GM12878 (cell line): ENCODE data around the gene OLFML2A. TPM values are rescaled to one million over a fixed set of nuclear protein-coding genes. Genes with fewer than 3 reads are reported as not detected.

Experiments used
- ATAC-seq: fragments of 200-7000 bp; cut with Tn5 transposase; 3 replicates; pipeline ENCODE4 v1.9.1; 2020; ENCODE audit warnings: mild to moderate bottlenecking, moderate library complexity
- BruUV-seq: library from RNA; stranded (reverse); fragments of 400-500 nt; replicated peaks from 2 replicates; lab custom pipeline; 2021; lab: Mats Ljungman, UMichigan
- CTCF ChIA-PET: fragments of 300-600 bp; sonication (Branson Sonifier 250); formaldehyde crosslinking; extraction: SDS; loops from one replicate; lab custom pipeline; 2021; ENCODE audit warnings: inconsistent platforms; lab: Yijun Ruan, JAX
- POLR2A ChIA-PET: fragments of 350-600 bp; formaldehyde crosslinking; extraction: SDS; loops from one replicate; lab custom pipeline; 2021; ENCODE audit warnings: inconsistent platforms; lab: Charles Lee
- RAD21 ChIA-PET: fragments of 300-600 bp; sonication (Branson Sonifier 250); formaldehyde crosslinking; loops from one replicate; lab custom pipeline; 2023; ENCODE audit warnings: antibody characterized with exemption; ENCODE audit not compliant: unreplicated experiment; lab: Charles Lee
- SMC1A ChIA-PET: fragments of 300-600 bp; sonication (Branson Sonifier 250); formaldehyde crosslinking; loops from one replicate; lab custom pipeline; 2023; ENCODE audit not compliant: unreplicated experiment, uncharacterized antibody; lab: Charles Lee
- DNase-seq: peaks from one replicate; pipeline ENCODE4 v3.0.0-alpha.2; 2011; ENCODE audit warnings: low read depth, low spot score
- FAIRE-seq: peaks from 3 replicates; lab custom pipeline; 2011; peaks lifted over from hg19 to GRCh38; lab: Jason Lieb, UNC
- H2AFZ ChIP-seq: 2 replicates; pipeline ENCODE4 v1.6.0; 2011; ENCODE audit warnings: low read depth, low read length, control low read depth; ENCODE audit not compliant: control insufficient read depth
- H3K27ac ChIP-seq: 2 replicates; pipeline ENCODE4 v1.5.1; 2011; ENCODE audit warnings: control low read depth; ENCODE audit not compliant: control insufficient read depth, insufficient read depth
- H3K27me3 ChIP-seq, 2 experiments: replicated peaks in 1 of 2; 2 replicates each; pipeline versions ENCODE4 v1.6.0 to v1.6.1; 2011; ENCODE audit warnings: low read length in 1 of 2; ENCODE audit not compliant: control insufficient read depth in 2 of 2, insufficient read depth in 2 of 2
- H3K36me3 ChIP-seq, 2 experiments: 2 replicates each; pipeline ENCODE4 v1.5.1; 2011; ENCODE audit warnings: low read length in 1 of 2; ENCODE audit not compliant: control insufficient read depth in 2 of 2, insufficient read depth in 2 of 2
- H3K4me1 ChIP-seq: 2 replicates; pipeline ENCODE4 v1.6.1; 2011; ENCODE audit warnings: mild to moderate bottlenecking, low read length, moderate library complexity, mixed read lengths; ENCODE audit not compliant: control insufficient read depth, insufficient read depth
- H3K4me2 ChIP-seq: 2 replicates; pipeline ENCODE4 v1.6.0; 2011; ENCODE audit warnings: control low read depth; ENCODE audit not compliant: control insufficient read depth, insufficient read depth
- H3K4me3 ChIP-seq: fragments of 200-600 bp; sonication (generic); 2 replicates; pipeline ENCODE4 v1.5.1; 2016
- H3K79me2 ChIP-seq: 2 replicates; pipeline ENCODE4 v1.6.0; 2011; ENCODE audit warnings: low read length; ENCODE audit not compliant: control insufficient read depth, insufficient read depth
- H3K9ac ChIP-seq: 2 replicates; pipeline ENCODE4 v1.8.0; 2011; ENCODE audit warnings: low read length, control low read depth, mixed read lengths; ENCODE audit not compliant: control insufficient read depth, insufficient read depth
- H3K9me3 ChIP-seq: replicated peaks from 3 replicates; pipeline ENCODE4 v1.5.1; 2011; ENCODE audit warnings: mild to moderate bottlenecking, low read length; ENCODE audit not compliant: control insufficient read depth, insufficient read depth
- H4K20me1 ChIP-seq: 2 replicates; pipeline ENCODE4 v1.6.0; 2011; ENCODE audit not compliant: control insufficient read depth, insufficient read depth
- BRCA1 ChIP-seq: IDR thresholded peaks from 2 replicates; pipeline ENCODE4 v1.6.1; 2011; ENCODE audit warnings: low read depth, low read length, improper control_type of control experiment
- CUX1 ChIP-seq: IDR thresholded peaks from 2 replicates; pipeline ENCODE4 v1.6.1; 2012; ENCODE audit warnings: improper control_type of control experiment, low read depth, low read length; ENCODE audit not compliant: insufficient replicate concordance
- EP300 ChIP-seq, 2 experiments: fragments of 150-350 bp in 1 of 2; IDR thresholded peaks; 2 replicates each; pipeline ENCODE4 v1.6.1; 2011 to 2012; ENCODE audit warnings: low read depth in 2 of 2, low read length in 2 of 2, borderline replicate concordance in 1 of 2, improper control_type of control experiment in 1 of 2, inconsistent platforms in 1 of 2; ENCODE audit not compliant: control insufficient read depth in 1 of 2
- FOXK2 ChIP-seq: fragments of 450-650 bp; IDR thresholded peaks from 2 replicates; pipeline ENCODE4 v1.6.1; 2017; ENCODE audit warnings: mild to moderate bottlenecking, moderate library complexity
- IRF5 ChIP-seq: fragments of 450-650 bp; IDR thresholded peaks from 2 replicates; pipeline ENCODE4 v1.6.1; 2017; ENCODE audit warnings: borderline replicate concordance
- MEF2B ChIP-seq: fragments of 450-650 bp; IDR thresholded peaks from 2 replicates; pipeline ENCODE4 v1.6.1; 2018; ENCODE audit warnings: mild to moderate bottlenecking, moderate library complexity; ENCODE audit not compliant: partially characterized antibody, poor library complexity, severe bottlenecking
- NR2F1 ChIP-seq: fragments of 450-650 bp; conservative IDR thresholded peaks from 2 replicates; pipeline ENCODE4 v1.6.1; 2017; ENCODE audit warnings: mild to moderate bottlenecking
- PAX5 ChIP-seq: IDR thresholded peaks from 2 replicates; pipeline ENCODE4 v1.6.1; 2011; ENCODE audit warnings: low read depth, low read length, borderline replicate concordance
- PKNOX1 ChIP-seq: fragments of 450-650 bp; IDR thresholded peaks from 2 replicates; pipeline ENCODE4 v1.6.1; 2016; ENCODE audit warnings: mild to moderate bottlenecking
- PML ChIP-seq: IDR thresholded peaks from 2 replicates; pipeline ENCODE4 v1.6.1; 2012; ENCODE audit warnings: low read length, inconsistent platforms
- RELB ChIP-seq: fragments of 450-650 bp; IDR thresholded peaks from 2 replicates; pipeline ENCODE4 v1.6.1; 2017; ENCODE audit warnings: low read depth, mild to moderate bottlenecking, moderate library complexity
- RUNX3 ChIP-seq: IDR thresholded peaks from 2 replicates; pipeline ENCODE4 v1.6.1; 2012; ENCODE audit warnings: low read length, inconsistent platforms
- SMAD1 ChIP-seq: fragments of 450-650 bp; IDR thresholded peaks from 2 replicates; pipeline ENCODE4 v1.6.1; 2018; ENCODE audit warnings: mild to moderate bottlenecking, low read depth; ENCODE audit not compliant: partially characterized antibody
- SMARCA5 ChIP-seq: fragments of 450-650 bp; IDR thresholded peaks from 2 replicates; pipeline ENCODE4 v1.6.1; 2017; ENCODE audit warnings: mild to moderate bottlenecking
- SPI1 ChIP-seq: IDR thresholded peaks from 2 replicates; pipeline ENCODE4 v1.6.1; 2011; ENCODE audit warnings: low read depth, mild to moderate bottlenecking, low read length, moderate library complexity, borderline replicate concordance; ENCODE audit not compliant: insufficient read depth
- WGBS: methylation state at CpG from one replicate; pipeline ENCODE4 v1.1.6; 2016; ENCODE audit warnings: low lambda C conversion rate; ENCODE audit not compliant: insufficient replicate concordance, insufficient coverage; ENCODE audit errors: missing lambda C conversion rate; 5-methylcytosine and 5-hydroxymethylcytosine counted together
- in situ Hi-C: fragments of 300-500 bp; cut with MboI; formaldehyde crosslinking; loops from 9 replicates; pipeline ENCODE4 v1.14.3; 2018; ENCODE audit warnings: mixed read lengths
- intact Hi-C: fragments of 100-400 bp; cut with micrococcal nuclease; formaldehyde crosslinking; loops from one replicate; pipeline ENCODE4 v1.14.2; 2022; ENCODE audit not compliant: unreplicated experiment
- polyA plus RNA-seq, 11 experiments: library from polyadenylated mRNA; depleted of rRNA in 4 of 11; unstranded in 6 of 11; stranded (reverse) in 5 of 11; fragments of >200 nt; fragmentation: Nextera tagmentation in 4 of 11; fragmentation: Illumina TruSeq in 1 of 11; extraction: Ambion mirVana in 4 of 11; extraction: Trizol in 1 of 11; gene quantifications; 1 replicate in 1 of 11; 2 replicates in 10 of 11; pipeline versions ENCODE4 v1.2.1 to v1.2.3, GENCODE V29; 2011 to 2016; ENCODE audit warnings: inconsistent platforms in 2 of 11, missing spikeins in 2 of 11, low read depth in 1 of 11
- total RNA-seq, 4 experiments: library from RNA; depleted of rRNA in 3 of 4; stranded (reverse); fragments of >200 nt in 3 of 4; fragmentation: Illumina TruSeq in 1 of 4; extraction: Trizol in 1 of 4; gene quantifications; 2 replicates each; pipeline versions ENCODE4 v1.2.1 to v1.2.3, GENCODE V29; 2013 to 2021

OLFML2A gene
- total and polyA plus RNA-seq, 10 of the 15 experiments (the other 5 are each of a cell fraction or from before 2014, with no cell fraction given): 0.02 to 0.13 (median 0.10) TPM; not detected in 4

GRCh38 chr9:124815601-124816000 lies 38.7 kb downstream of the OLFML2A start:
- Histone ChIP-seq H3K4me1 (peaks cover 7% of the 10 kb centered on the region), H3K27me3 (no peaks in the 10 kb centered on the region), H3K9ac (no peak overlapping the region), H3K4me2 (no peak overlapping the region), H2AFZ (no peak overlapping the region), H3K27ac (no peak overlapping the region), H3K9me3 (no peaks in the 10 kb centered on the region), H3K4me3 (no peak overlapping the region), H3K36me3 (no peaks in the 10 kb centered on the region), H3K79me2 (no peaks in the 10 kb centered on the region), H4K20me1 (no peaks in the 10 kb centered on the region)
- BruUV-seq: no TSS peak
- ChIA-PET CTCF (no interaction called here), RAD21 (no interaction called here), POLR2A (no interaction called here), SMC1A (no interaction called here)
- DNase-seq (no peak), ATAC-seq (no peak), FAIRE-seq (no peak)
- intact Hi-C loops: no loop called here
- in situ Hi-C loops: no loop called here
- no peak for TF ChIP-seq MEF2B
- no peak for TF ChIP-seq EP300 (IDR thresholded peaks at IDR 0.05; ENCODE audit: borderline replicate concordance in 1 of 2, control insufficient read depth in 1 of 2, low read depth in 2 of 2, low read length in 2 of 2)
- no peak for TF ChIP-seq IRF5
- no peak for TF ChIP-seq PKNOX1
- TF ChIP-seq RUNX3: no peak
- no peak for TF ChIP-seq CUX1
- no peak for TF ChIP-seq NR2F1
- TF ChIP-seq FOXK2: no peak
- no peak for TF ChIP-seq BRCA1
- TF ChIP-seq SMARCA5: no peak
- no peak for TF ChIP-seq SMAD1
- no peak for TF ChIP-seq SPI1
- TF ChIP-seq PML: no peak
- no peak for TF ChIP-seq PAX5
- no peak for TF ChIP-seq RELB
- WGBS: 94% methylated on average over 5 of the region's 5 CpGs
